HCT116 (cell line): ENCODE results near the gene SDCCAG8. TPM values are rescaled to one million over a fixed set of nuclear protein-coding genes. Genes with fewer than 3 reads are reported as not detected.
A peak's percentile ranks its signal among the peaks of the same experiment; 100 is the strongest.

Source experiments
- ATAC-seq: fragments of 200-7000 bp; cut with Tn5 transposase; 2 replicates; pipeline ENCODE4 v1.9.1; 2020; ENCODE audit warnings: mild to moderate bottlenecking, moderate library complexity
- BruUV-seq: library from RNA; stranded (reverse); fragments of 400-500 nt; replicated peaks from 2 replicates; lab custom pipeline; 2021; lab: Mats Ljungman, UMichigan
- CTCF ChIA-PET: fragments of 300-600 bp; sonication (Branson Sonifier 250); formaldehyde crosslinking; loops from one replicate; lab custom pipeline; 2021; ENCODE audit warnings: antibody characterized with exemption; lab: Charles Lee
- POLR2A ChIA-PET: fragments of 300-600, 350-600 bp; sonication (Branson Sonifier 250); formaldehyde crosslinking; loops from one replicate; lab custom pipeline; 2021; ENCODE audit warnings: antibody characterized with exemption; lab: Charles Lee
- RAD21 ChIA-PET, 2 experiments: fragments of 300-600 bp; sonication (Branson Sonifier 250); formaldehyde crosslinking; loops; one replicate each; lab custom pipeline; 2023; ENCODE audit warnings: low total read pairs in 2 of 2; ENCODE audit not compliant: uncharacterized antibody in 2 of 2, unreplicated experiment in 2 of 2, low non-redundant PET in 1 of 2; lab: Charles Lee
- DNase-seq: peaks from one replicate; pipeline ENCODE4 v3.0.0-alpha.2; 2010; ENCODE audit warnings: low read depth, low spot score
- H2AFZ ChIP-seq: fragments of 200-600 bp; shearing (Covaris generic), sonication (generic); 2 replicates; pipeline ENCODE4 v1.6.1; 2017; ENCODE audit warnings: low read depth, mixed run types, mixed read lengths, antibody characterized with exemption, low read length; ENCODE audit not compliant: poor library complexity, severe bottlenecking
- H3K27ac ChIP-seq: 2 replicates; pipeline ENCODE4 v1.5.1; 2012; ENCODE audit warnings: low read depth, low read length
- H3K27me3 ChIP-seq: fragments of 200-600 bp; sonication (generic); 2 replicates; pipeline ENCODE4 v1.6.1; 2016; ENCODE audit warnings: mixed run types, low read length, mixed read lengths; ENCODE audit not compliant: insufficient read depth
- H3K36me3 ChIP-seq, 2 experiments: fragments of 200-500 bp in 1 of 2; fragments of 200-600 bp in 1 of 2; sonication (Bioruptor generic) in 1 of 2; sonication (generic) in 1 of 2; 2 replicates each; pipeline versions ENCODE4 v1.5.1 to v1.6.1; 2014 to 2016; ENCODE audit warnings: low read length in 2 of 2, inconsistent platforms in 1 of 2, mixed read lengths in 1 of 2, mixed run types in 1 of 2; ENCODE audit not compliant: insufficient read depth in 2 of 2, control insufficient read depth in 1 of 2
- H3K4me1 ChIP-seq, 2 experiments: fragments of 200-600 bp in 1 of 2; sonication (generic) in 1 of 2; 2 replicates each; pipeline versions ENCODE4 v1.5.1 to v1.6.1; 2012 to 2017; ENCODE audit warnings: low read length in 2 of 2, inconsistent platforms in 1 of 2, mild to moderate bottlenecking in 1 of 2, mixed read lengths in 1 of 2, mixed run types in 1 of 2, moderate library complexity in 1 of 2; ENCODE audit not compliant: insufficient read depth in 2 of 2, control insufficient read depth in 1 of 2
- H3K4me2 ChIP-seq: fragments of 200-600 bp; sonication (generic); 2 replicates; pipeline ENCODE4 v1.6.1; 2017; ENCODE audit warnings: mixed run types, low read length, mixed read lengths
- H3K4me3 ChIP-seq, 2 experiments: fragments of 200-600 bp in 1 of 2; sonication (generic) in 1 of 2; replicated peaks in 1 of 2; 2 replicates each; pipeline ENCODE4 v1.5.1; 2011 to 2016; ENCODE audit warnings: low read length in 2 of 2, control low read depth in 1 of 2, low read depth in 1 of 2, mild to moderate bottlenecking in 1 of 2, mixed read lengths in 1 of 2, mixed run types in 1 of 2
- H3K79me2 ChIP-seq: fragments of 200-600 bp; sonication (generic); 2 replicates; pipeline ENCODE4 v1.6.1; 2017; ENCODE audit warnings: mild to moderate bottlenecking, mixed run types, low read length, moderate library complexity, mixed read lengths; ENCODE audit not compliant: insufficient read depth
- H3K9ac ChIP-seq: fragments of 200-600 bp; sonication (generic); 2 replicates; pipeline ENCODE4 v1.6.1; 2016; ENCODE audit warnings: low read length, mixed read lengths
- H3K9me2 ChIP-seq: fragments of 200-600 bp; sonication (generic), shearing (Covaris generic); 2 replicates; pipeline ENCODE4 v1.6.1; 2017; ENCODE audit warnings: mixed run types, mild to moderate bottlenecking, moderate library complexity; ENCODE audit not compliant: insufficient read depth
- H3K9me3 ChIP-seq, 2 experiments: fragments of 200-500 bp in 1 of 2; fragments of 200-600 bp in 1 of 2; sonication (Bioruptor generic) in 1 of 2; sonication (generic) in 1 of 2; 2 replicates each; pipeline ENCODE4 v1.6.1; 2014 to 2017; ENCODE audit warnings: low read length in 2 of 2, mixed read lengths in 2 of 2, inconsistent platforms in 1 of 2, low read depth in 1 of 2, mild to moderate bottlenecking in 1 of 2, mixed run types in 1 of 2, moderate library complexity in 1 of 2; ENCODE audit not compliant: control insufficient read depth in 1 of 2, insufficient read depth in 1 of 2
- H4K20me1 ChIP-seq: fragments of 200-600 bp; sonication (generic), shearing (Covaris generic); 2 replicates; pipeline ENCODE4 v1.6.1; 2017; ENCODE audit warnings: mixed run types, mild to moderate bottlenecking, moderate library complexity; ENCODE audit not compliant: insufficient read depth
- ELF1 ChIP-seq: IDR thresholded peaks from 2 replicates; pipeline ENCODE4 v1.6.1; 2012; ENCODE audit warnings: low read depth, borderline replicate concordance
- SIN3A ChIP-seq: IDR thresholded peaks from 2 replicates; pipeline ENCODE4 v1.6.1; 2012; ENCODE audit warnings: low read depth
- TCF7L2 ChIP-seq: IDR thresholded peaks from 2 replicates; pipeline ENCODE4 v1.7.0; 2011; ENCODE audit warnings: borderline replicate concordance, inconsistent platforms; ENCODE audit not compliant: insufficient read depth, insufficient read length; ENCODE audit errors: extremely low read depth
- ZFX ChIP-seq: fragments of 450-650 bp; IDR thresholded peaks from 2 replicates; pipeline ENCODE4 v1.6.1; 2017
- intact Hi-C: fragments of 100-400 bp; cut with micrococcal nuclease; formaldehyde crosslinking; loops from 2 replicates; pipeline ENCODE4 v1.10.0; 2022
- microRNA-seq: library from miRNA; unstranded; fragments of <30 nt; microRNA quantifications from one replicate; pipeline ENCODE4, GENCODE V29; 2016; ENCODE audit warnings: borderline number of aligned reads
- total RNA-seq: library from RNA; stranded (reverse); gene quantifications from one replicate; pipeline ENCODE4 v1.2.1, GENCODE V29; 2021; ENCODE audit not compliant: unreplicated experiment

SDCCAG8 gene
- total RNA-seq, 1 experiment from 2014 or later = 38.2 TPM

- ATAC-seq (no peak), DNase-seq (no peak)
- Histone ChIP-seq H3K4me2 (no peak overlapping the region), H3K9ac (no peak overlapping the region), H3K27ac (no peak overlapping the region), H4K20me1 (no peaks in the 10 kb centered on the region), H3K9me2 (no peaks in the 10 kb centered on the region; the same call in 1 of the 2 replicates), H2AFZ (no peak overlapping the region), H3K79me2 (no peaks in the 10 kb centered on the region), H3K4me3 (no peak overlapping the region), H3K4me1 (peaks cover 0 to 10% of the 10 kb centered on the region in 2 experiments; a peak in 2 of 4 replicates), H3K27me3 (no peaks in the 10 kb centered on the region), H3K36me3 (no peaks in the 10 kb centered on the region), H3K9me3 (no peaks in the 10 kb centered on the region)
- intact Hi-C loops = no loop called here
- BruUV-seq = no TSS peak
- TF ChIP-seq ZFX (no peak), SIN3A (no peak), TCF7L2 (no peak), ELF1 (no peak)
- RAD21 ChIA-PET = no interaction called here
- CTCF ChIA-PET = no interaction called here
- POLR2A ChIA-PET = no interaction called here
These were observed 292.7 kb downstream of the SDCCAG8 start for GRCh38 chr1:243548516-243548915.

- Histone ChIP-seq H3K9me2 (no peaks in the 10 kb centered on the region; the same call in 1 of the 2 replicates), H3K9me3 (no peaks in the 10 kb centered on the region), H3K4me1 (peaks cover 0 to 10% of the 10 kb centered on the region in 2 experiments; a peak in 2 of 4 replicates), H3K4me2 (peak overlapping the region; percentile 2; the same call in 1 of the 2 replicates), H2AFZ (no peak overlapping the region), H4K20me1 (no peaks in the 10 kb centered on the region), H3K9ac (no peak overlapping the region), H3K27ac (no peak overlapping the region), H3K27me3 (no peaks in the 10 kb centered on the region), H3K36me3 (no peaks in the 10 kb centered on the region), H3K79me2 (no peaks in the 10 kb centered on the region), H3K4me3 (no peak overlapping the region)
- ATAC-seq = peak; percentile 47; the same call in 1 of the 2 replicates
- ChIA-PET RAD21 (no interaction called here), POLR2A (no interaction called here), CTCF (no interaction called here)
- TF ChIP-seq ELF1 = no peak
- intact Hi-C loops = no loop called here
- no TSS peak for BruUV-seq
- no peak for DNase-seq
These were observed 293.3 kb downstream of the SDCCAG8 start for GRCh38 chr1:243549108-243549507.

Small RNA genes within 50 kb of the gene (microRNA-seq; reads per million reads assigned to microRNA genes)
- gene MIR4677 = 2.4 reads per million

Other genes with a start within 250 kb of the SDCCAG8 start
- 55.2 TPM for gene CEP170, start 760 bp upstream of the SDCCAG8 start, total RNA-seq